Activated naive CD4-positive, alpha-beta T cell treated with Interleukin-2 at 50 U/mL for 16 hours (primary cell): ENCODE measurements around the gene TMEM134.
"Not testable (repeated sequence)": the region's sequence is repeated elsewhere in the genome, so short reads cannot be mapped to it uniquely, and the experiment has no call there.

Source experiments
- DNase-seq: peaks from one replicate; pipeline ENCODE4 v3.0.0-alpha.2; 2020

Gene TMEM134

GRCh38 chr11:67436459-67437081, 32.5 kb downstream of the TMEM134 start:
- peak; percentile 70 for DNase-seq

GRCh38 chr11:67435727-67436458, 33.2 kb downstream of the TMEM134 start:
- no peak for DNase-seq

- DNase-seq = no peak
These were observed 33.9 kb downstream of the TMEM134 start for GRCh38 chr11:67435031-67435726.

- peak; percentile 40 for DNase-seq
These were observed 34.6 kb downstream of the TMEM134 start for GRCh38 chr11:67434395-67434881.

GRCh38 chr11:67433536-67434394, 35.3 kb downstream of the TMEM134 start:
- DNase-seq = no peak

GRCh38 chr11:67432655-67433349, 36.2 kb downstream of the TMEM134 start:
- no peak for DNase-seq

GRCh38 chr11:67431346-67432249, 37.5 kb downstream of the TMEM134 start:
- DNase-seq = no peak

GRCh38 chr11:67429722-67430121, 39.3 kb downstream of the TMEM134 start:
- no peak for DNase-seq

GRCh38 chr11:67429038-67429668, 39.9 kb downstream of the TMEM134 start:
- no peak for DNase-seq

GRCh38 chr11:67428052-67429001, 40.7 kb downstream of the TMEM134 start, which contains the start of gene RPS6KB2:
TSS of gene RPS6KB2 (plus strand) at chr11:67428494. CDS start at chr11:67428546, 52 bp downstream.
- DNase-seq = peak; percentile 100

- not testable (repeated sequence) for DNase-seq
These were observed 41.6 kb downstream of the TMEM134 start for GRCh38 chr11:67427364-67427859.

GRCh38 chr11:67423891-67424613, 45.0 kb downstream of the TMEM134 start:
- no peak for DNase-seq

- no peak for DNase-seq
These were observed 45.6 kb downstream of the TMEM134 start for GRCh38 chr11:67423466-67423865.

- DNase-seq = no peak
These were observed 46.2 kb downstream of the TMEM134 start for GRCh38 chr11:67422891-67423290.

GRCh38 chr11:67421430-67422031, 47.5 kb downstream of the TMEM134 start:
- no peak for DNase-seq

GRCh38 chr11:67420646-67421429, 48.2 kb downstream of the TMEM134 start:
- DNase-seq = peak; percentile 97

GRCh38 chr11:67420147-67420645, 48.9 kb downstream of the TMEM134 start:
- DNase-seq = no peak
